Brain microvascular endothelial cell (primary cell): ENCODE results near the gene WDR47.

Experiments
- DNase-seq: peaks from one replicate; pipeline ENCODE4 v3.0.0-alpha.2; 2020
- H3K27ac ChIP-seq: fragments of 250-450 bp; sonication (Bioruptor Pico); 2 replicates; pipeline ENCODE4 v1.5.1; 2020; ENCODE audit warnings: mild to moderate bottlenecking, moderate library complexity
- H3K27me3 ChIP-seq: fragments of 250-450 bp; sonication (Bioruptor Pico); replicated peaks from 2 replicates; pipeline ENCODE4 v1.5.1; 2020; ENCODE audit warnings: mild to moderate bottlenecking
- H3K36me3 ChIP-seq: fragments of 250-450 bp; sonication (Bioruptor Pico); replicated peaks from 2 replicates; pipeline ENCODE4 v1.5.1; 2020; ENCODE audit warnings: mild to moderate bottlenecking
- H3K4me3 ChIP-seq: 2 replicates; pipeline ENCODE4 v1.5.1; 2011; ENCODE audit warnings: low read depth, mild to moderate bottlenecking, control low read depth, low read length, moderate library complexity
- in situ Hi-C: cut with HindIII; loops from 2 replicates; pipeline ENCODE4 v1.10.0; 2017; ENCODE audit warnings: low sequenced_read_pairs, low pct_ligation_motif_present
- TF ChIP-seq, protein P1 (sequence below): IDR thresholded peaks from 2 replicates; pipeline ENCODE4 v1.5.1; 2011; ENCODE audit warnings: low read depth, mild to moderate bottlenecking, moderate library complexity, low read length, control low read depth, inconsistent platforms; ENCODE audit errors: missing control alignments

Gene WDR47

GRCh38 chr1:109078317-109078716 lies 36.4 kb upstream of the WDR47 start:
- TF ChIP-seq, protein P1, sequence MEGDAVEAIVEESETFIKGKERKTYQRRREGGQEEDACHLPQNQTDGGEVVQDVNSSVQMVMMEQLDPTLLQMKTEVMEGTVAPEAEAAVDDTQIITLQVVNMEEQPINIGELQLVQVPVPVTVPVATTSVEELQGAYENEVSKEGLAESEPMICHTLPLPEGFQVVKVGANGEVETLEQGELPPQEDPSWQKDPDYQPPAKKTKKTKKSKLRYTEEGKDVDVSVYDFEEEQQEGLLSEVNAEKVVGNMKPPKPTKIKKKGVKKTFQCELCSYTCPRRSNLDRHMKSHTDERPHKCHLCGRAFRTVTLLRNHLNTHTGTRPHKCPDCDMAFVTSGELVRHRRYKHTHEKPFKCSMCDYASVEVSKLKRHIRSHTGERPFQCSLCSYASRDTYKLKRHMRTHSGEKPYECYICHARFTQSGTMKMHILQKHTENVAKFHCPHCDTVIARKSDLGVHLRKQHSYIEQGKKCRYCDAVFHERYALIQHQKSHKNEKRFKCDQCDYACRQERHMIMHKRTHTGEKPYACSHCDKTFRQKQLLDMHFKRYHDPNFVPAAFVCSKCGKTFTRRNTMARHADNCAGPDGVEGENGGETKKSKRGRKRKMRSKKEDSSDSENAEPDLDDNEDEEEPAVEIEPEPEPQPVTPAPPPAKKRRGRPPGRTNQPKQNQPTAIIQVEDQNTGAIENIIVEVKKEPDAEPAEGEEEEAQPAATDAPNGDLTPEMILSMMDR: no peak
- no peak overlapping the region for H3K27ac ChIP-seq
- no peak overlapping the region for H3K4me3 ChIP-seq
- in situ Hi-C loops: no loop called here
- H3K27me3 ChIP-seq: no peaks in the 10 kb centered on the region
- H3K36me3 ChIP-seq: peaks cover 5% of the 10 kb centered on the region
- no peak for DNase-seq

DNA sequence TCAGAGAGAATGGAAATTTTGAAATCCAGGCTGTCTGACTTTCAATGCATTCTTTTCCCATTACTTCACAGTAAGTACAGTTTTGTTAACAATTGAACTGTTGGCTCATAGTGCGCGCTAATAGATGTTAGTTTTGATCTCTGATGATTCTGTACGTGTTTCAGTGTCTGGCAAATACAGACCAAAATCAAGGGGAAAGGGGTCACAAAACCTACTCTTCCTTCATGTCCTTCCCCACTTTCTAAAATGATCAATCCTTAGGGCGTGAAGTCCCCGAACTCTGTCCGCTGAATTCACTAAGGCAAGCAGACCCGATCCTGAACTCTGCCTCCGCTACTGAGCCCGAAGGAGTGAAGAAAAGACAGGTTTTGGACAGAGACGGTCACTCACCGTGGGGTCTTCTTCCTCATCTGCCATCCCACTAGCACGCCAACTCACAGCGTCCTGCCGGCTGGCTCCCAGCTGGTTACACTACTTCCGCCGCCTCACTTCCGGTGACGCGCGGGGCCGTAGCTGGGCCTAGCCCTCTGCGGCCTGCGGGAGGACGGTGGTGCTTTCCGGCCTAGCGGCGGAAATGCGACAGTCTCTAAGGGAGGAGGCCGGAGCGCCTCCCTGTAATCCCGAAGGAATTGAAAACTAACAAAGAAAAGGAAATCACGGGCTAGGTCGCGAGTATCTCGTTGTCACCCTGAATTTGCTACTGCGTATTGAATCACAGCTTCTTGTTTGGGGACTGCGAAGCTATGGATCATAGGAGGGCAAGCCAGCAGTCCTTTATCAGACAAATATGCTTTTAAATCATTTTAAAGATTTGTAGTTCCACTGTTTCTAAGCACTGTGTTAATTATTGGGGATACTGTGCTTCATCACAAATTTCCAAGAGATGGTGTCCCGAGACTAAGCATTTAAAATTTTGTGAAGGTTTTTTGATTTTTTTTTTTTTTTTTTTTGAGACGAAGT lies 33.9 kb upstream of the WDR47 start, which contains the start of gene TAF13:
Gene TAF13 (minus strand): TSS at position 473 of the 960 bp plus-strand sequence. CDS start 56 bp downstream, at position 417.
- peaks cover 16% of the 10 kb centered on the region for H3K36me3 ChIP-seq
- peak; percentile 95 for DNase-seq
- peak within 1 kb of the TSS; percentile 92 for H3K27ac ChIP-seq
- in situ Hi-C loops: no loop called here
- TF ChIP-seq, protein P1: peak; percentile 42
- no peaks in the 10 kb centered on the region for H3K27me3 ChIP-seq
- peak within 1 kb of the TSS; percentile 98 for H3K4me3 ChIP-seq

- TF ChIP-seq, protein P1: no peak
- Histone ChIP-seq H3K36me3 (peaks cover 50% of the 10 kb centered on the region), H3K27me3 (no peaks in the 10 kb centered on the region), H3K4me3 (no peak overlapping the region), H3K27ac (no peak overlapping the region)
- in situ Hi-C loops: no loop called here
- no peak for DNase-seq
Measured at GRCh38 chr1:109069294-109069693, 27.4 kb upstream of the WDR47 start.

GRCh38 chr1:109067883-109068282 lies 26.0 kb upstream of the WDR47 start:
- Histone ChIP-seq H3K27ac (no peak overlapping the region), H3K4me3 (no peak overlapping the region), H3K36me3 (peaks cover 50% of the 10 kb centered on the region), H3K27me3 (no peaks in the 10 kb centered on the region)
- no peak for DNase-seq
- TF ChIP-seq, protein P1: no peak
- in situ Hi-C loops: no loop called here

DNA sequence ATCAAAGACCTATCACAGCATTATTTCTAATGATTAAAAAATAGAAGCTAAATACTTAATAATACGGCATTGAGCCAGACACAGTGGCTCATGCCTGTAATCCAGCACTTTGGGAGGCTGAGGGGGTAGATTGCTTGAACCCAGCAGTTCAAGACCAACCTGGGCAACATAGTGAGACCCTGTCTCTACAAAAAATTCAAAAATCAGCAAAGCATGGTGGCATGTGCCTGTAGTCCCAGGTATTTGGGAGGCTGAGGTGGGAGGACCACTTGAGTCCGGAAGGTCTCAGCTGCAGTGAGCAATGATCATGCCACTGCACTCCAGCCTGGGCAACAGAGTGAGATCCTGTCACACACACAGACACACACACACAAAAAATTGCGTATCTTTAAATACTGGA lies 23.2 kb upstream of the WDR47 start:
- Histone ChIP-seq H3K36me3 (peaks cover 42% of the 10 kb centered on the region), H3K27me3 (no peaks in the 10 kb centered on the region), H3K27ac (no peak overlapping the region), H3K4me3 (no peak overlapping the region)
- DNase-seq: no peak
- in situ Hi-C loops: no loop called here
- TF ChIP-seq, protein P1: no peak
